ENCODE measurements around the gene DCAKD. TPM values are rescaled to one million over a fixed set of nuclear protein-coding genes. Genes with fewer than 3 reads are reported as not detected.

DCAKD gene
- polyA plus RNA-seq, result 13.8 TPM

GRCh38 chr17:45051060-45051719 is at the start of gene DCAKD:
Gene DCAKD (minus strand): TSS chr17:45051632. CDS start chr17:45034885, 16,747 bp downstream.
- Mint-ChIP-seq H3K36me3 (no peaks in the 10 kb centered on the region), H3K4me3 (peak within 1 kb of the TSS; percentile 87 to 96 (median 94)), H3K27me3 (no peaks in the 10 kb centered on the region), H3K9me3 (no peaks in the 10 kb centered on the region), H3K4me1 (peaks cover 17 to 19% (median 18%) of the 10 kb centered on the region in 3 donors), H3K27ac (peak within 1 kb of the TSS; percentile 85 to 97 (median 87))

- Mint-ChIP-seq H3K4me3 (no peak overlapping the region), H3K27me3 (no peaks in the 10 kb centered on the region), H3K27ac (peak overlapping the region; percentile 53 to 93 (median 65)), H3K4me1 (peaks cover 0 to 5% (median 0%) of the 10 kb centered on the region in 3 donors), H3K9me3 (no peaks in the 10 kb centered on the region), H3K36me3 (peaks cover 2% of the 10 kb centered on the region)
These were observed 47.6 kb upstream of the DCAKD start for GRCh38 chr17:45098869-45099616.

- Mint-ChIP-seq H3K36me3 (peaks cover 2% of the 10 kb centered on the region), H3K4me1 (peaks cover 0 to 5% (median 0%) of the 10 kb centered on the region in 3 donors), H3K9me3 (no peaks in the 10 kb centered on the region), H3K4me3 (no peak overlapping the region), H3K27me3 (no peaks in the 10 kb centered on the region), H3K27ac (peak overlapping the region in 1 of 3 donors; percentile 93)
These were observed 46.8 kb upstream of the DCAKD start for GRCh38 chr17:45098081-45098868.

GRCh38 chr17:45096926-45097325 is 45.5 kb upstream of the DCAKD start:
- Mint-ChIP-seq H3K27me3 (no peaks in the 10 kb centered on the region), H3K27ac (no peak overlapping the region), H3K4me3 (no peak overlapping the region), H3K36me3 (peaks cover 2% of the 10 kb centered on the region), H3K9me3 (no peaks in the 10 kb centered on the region), H3K4me1 (peaks cover 0 to 5% (median 0%) of the 10 kb centered on the region in 3 donors)

- H3K27ac Mint-ChIP-seq, result no peak overlapping the region
- no peaks in the 10 kb centered on the region for H3K9me3 Mint-ChIP-seq
- H3K36me3 Mint-ChIP-seq, result peaks cover 2% of the 10 kb centered on the region
- no peaks in the 10 kb centered on the region for H3K27me3 Mint-ChIP-seq
- peaks cover 0 to 5% (median 0%) of the 10 kb centered on the region in 3 donors for H3K4me1 Mint-ChIP-seq
- H3K4me3 Mint-ChIP-seq, result no peak overlapping the region
These were observed 44.7 kb upstream of the DCAKD start for GRCh38 chr17:45096141-45096540.

GRCh38 chr17:45093444-45094110 is 42.1 kb upstream of the DCAKD start:
- H3K27me3 Mint-ChIP-seq, result no peaks in the 10 kb centered on the region
- no peaks in the 10 kb centered on the region for H3K9me3 Mint-ChIP-seq
- H3K4me3 Mint-ChIP-seq, result no peak overlapping the region
- no peak overlapping the region for H3K27ac Mint-ChIP-seq
- H3K36me3 Mint-ChIP-seq, result no peaks in the 10 kb centered on the region
- no peaks in the 10 kb centered on the region for H3K4me1 Mint-ChIP-seq

- no peaks in the 10 kb centered on the region for H3K36me3 Mint-ChIP-seq
- H3K9me3 Mint-ChIP-seq, result no peaks in the 10 kb centered on the region
- no peak overlapping the region for H3K4me3 Mint-ChIP-seq
- H3K4me1 Mint-ChIP-seq, result no peaks in the 10 kb centered on the region
- H3K27me3 Mint-ChIP-seq, result no peaks in the 10 kb centered on the region
- H3K27ac Mint-ChIP-seq, result no peak overlapping the region
These were observed 41.5 kb upstream of the DCAKD start for GRCh38 chr17:45092911-45093430.

- H3K9me3 Mint-ChIP-seq, result no peaks in the 10 kb centered on the region
- no peaks in the 10 kb centered on the region for H3K4me1 Mint-ChIP-seq
- H3K27me3 Mint-ChIP-seq, result no peaks in the 10 kb centered on the region
- no peak overlapping the region for H3K27ac Mint-ChIP-seq
- H3K4me3 Mint-ChIP-seq, result no peak overlapping the region
- H3K36me3 Mint-ChIP-seq, result no peaks in the 10 kb centered on the region
These were observed 40.5 kb upstream of the DCAKD start for GRCh38 chr17:45091778-45092425.

GRCh38 chr17:45090711-45091110 is 39.3 kb upstream of the DCAKD start:
- H3K36me3 Mint-ChIP-seq, result no peaks in the 10 kb centered on the region
- H3K4me1 Mint-ChIP-seq, result no peaks in the 10 kb centered on the region
- H3K4me3 Mint-ChIP-seq, result no peak overlapping the region
- no peak overlapping the region for H3K27ac Mint-ChIP-seq
- no peaks in the 10 kb centered on the region for H3K9me3 Mint-ChIP-seq
- H3K27me3 Mint-ChIP-seq, result no peaks in the 10 kb centered on the region

- Mint-ChIP-seq H3K4me3 (no peak overlapping the region), H3K27ac (peak overlapping the region in 1 of 3 donors; percentile 31), H3K4me1 (no peaks in the 10 kb centered on the region), H3K36me3 (no peaks in the 10 kb centered on the region), H3K27me3 (no peaks in the 10 kb centered on the region), H3K9me3 (no peaks in the 10 kb centered on the region)
These were observed 37.3 kb upstream of the DCAKD start for GRCh38 chr17:45088741-45089140.

- no peaks in the 10 kb centered on the region for H3K4me1 Mint-ChIP-seq
- no peaks in the 10 kb centered on the region for H3K36me3 Mint-ChIP-seq
- H3K27ac Mint-ChIP-seq, result peak overlapping the region in 1 of 3 donors; percentile 41
- H3K9me3 Mint-ChIP-seq, result no peaks in the 10 kb centered on the region
- H3K4me3 Mint-ChIP-seq, result no peak overlapping the region
- no peaks in the 10 kb centered on the region for H3K27me3 Mint-ChIP-seq
These were observed 36.5 kb upstream of the DCAKD start for GRCh38 chr17:45087978-45088377.

- Mint-ChIP-seq H3K27me3 (no peaks in the 10 kb centered on the region), H3K36me3 (no peaks in the 10 kb centered on the region), H3K4me1 (no peaks in the 10 kb centered on the region), H3K4me3 (no peak overlapping the region), H3K27ac (no peak overlapping the region), H3K9me3 (no peaks in the 10 kb centered on the region)
These were observed 36.1 kb upstream of the DCAKD start for GRCh38 chr17:45087504-45087975.

GRCh38 chr17:45086865-45087503 is 35.6 kb upstream of the DCAKD start:
- Mint-ChIP-seq H3K27ac (no peak overlapping the region), H3K9me3 (no peaks in the 10 kb centered on the region), H3K27me3 (no peaks in the 10 kb centered on the region), H3K36me3 (no peaks in the 10 kb centered on the region), H3K4me1 (no peaks in the 10 kb centered on the region), H3K4me3 (no peak overlapping the region)

GRCh38 chr17:45086391-45086790 is 35.0 kb upstream of the DCAKD start:
- Mint-ChIP-seq H3K27me3 (no peaks in the 10 kb centered on the region), H3K4me1 (no peaks in the 10 kb centered on the region), H3K36me3 (peaks cover 1% of the 10 kb centered on the region)

More at GRCh38 chr17:45086391-45086790, 35.0 kb upstream of the DCAKD start:
- no peak overlapping the region for H3K27ac Mint-ChIP-seq
- H3K4me3 Mint-ChIP-seq, result no peak overlapping the region
- no peaks in the 10 kb centered on the region for H3K9me3 Mint-ChIP-seq
